Gastroesophageal sphincter (tissue), 4 donors: Measurements from ENCODE around the gene VEPH1. TPM values are rescaled to one million over a fixed set of nuclear protein-coding genes. Genes with fewer than 3 reads are reported as not detected.

Experiments used
- ATAC-seq: fragments of 150-250 bp; one replicate; pipeline ENCODE4 v1.9.1; 2016; ENCODE audit warnings: mild to moderate bottlenecking, moderate library complexity
- H3K27ac ChIP-seq, 4 donors: fragments of 200-600 bp; sonication (generic) in 3 of 4; 1 replicate in 3 of 4; 2 replicates in 1 of 4; pipeline ENCODE4 v1.5.1; 2016 to 2019
- H3K27me3 ChIP-seq: fragments of 200-600 bp; sonication (generic); one replicate; pipeline ENCODE4 v1.5.1; 2019
- H3K36me3 ChIP-seq, 2 donors: fragments of 200-600 bp; sonication (generic); one replicate each; pipeline ENCODE4 v1.5.1; 2019; ENCODE audit warnings: control low read depth in 1 of 2
- H3K4me1 ChIP-seq, 3 donors: fragments of 200-600 bp; sonication (generic); 1 replicate in 2 of 3; 2 replicates in 1 of 3; pipeline ENCODE4 v1.5.1; 2016 to 2019; ENCODE audit warnings: control low read depth in 2 of 3
- H3K4me3 ChIP-seq, 2 donors: fragments of 200-600 bp; sonication (generic); one replicate each; pipeline ENCODE4 v1.5.1; 2019; ENCODE audit warnings: mild to moderate bottlenecking in 1 of 2, moderate library complexity in 1 of 2
- H3K9me3 ChIP-seq, 3 donors: fragments of 200-600 bp; sonication (generic); one replicate each; pipeline ENCODE4 v1.5.1; 2017 to 2019; ENCODE audit warnings: control low read depth in 2 of 3
- EP300 ChIP-seq: sonication (generic); formaldehyde crosslinking; IDR thresholded peaks from one replicate; pipeline ENCODE4 v1.6.1; 2017; ENCODE audit warnings: antibody characterized with exemption, mild to moderate bottlenecking
- POLR2A ChIP-seq, 2 donors: fragments of 450-650 bp; IDR thresholded peaks; one replicate each; pipeline ENCODE4 v1.6.1; 2017; ENCODE audit warnings: antibody characterized with exemption in 2 of 2, mild to moderate bottlenecking in 2 of 2, moderate library complexity in 1 of 2
- POLR2AphosphoS5 ChIP-seq: sonication (generic); formaldehyde crosslinking; IDR thresholded peaks from one replicate; pipeline ENCODE4 v1.6.1; 2017; ENCODE audit warnings: antibody characterized with exemption
- WGBS, 2 donors: methylation state at CpG; one replicate each; pipeline ENCODE4 v1.1.5; 2018; ENCODE audit warnings: low coverage in 1 of 2; 5-methylcytosine and 5-hydroxymethylcytosine counted together
- total RNA-seq, 4 donors: library from RNA; depleted of rRNA; stranded (reverse); fragments of >200 nt; gene quantifications; one replicate each; pipeline ENCODE4 v1.1.0, GENCODE V29; 2016
- TF ChIP-seq, protein P1 (sequence below), 4 experiments: fragments of 200-600 bp in 2 of 4; fragments of 450-650 bp in 2 of 4; sonication (generic) in 1 of 4; IDR thresholded peaks; one replicate each; pipeline ENCODE4 v1.5.1; 2017 to 2019; ENCODE audit warnings: antibody characterized with exemption in 4 of 4, mild to moderate bottlenecking in 2 of 4, moderate library complexity in 2 of 4

Gene VEPH1
- total RNA-seq, 4 donors from 2014 or later = 0.62 to 2.3 (median 1.7) TPM

DNA sequence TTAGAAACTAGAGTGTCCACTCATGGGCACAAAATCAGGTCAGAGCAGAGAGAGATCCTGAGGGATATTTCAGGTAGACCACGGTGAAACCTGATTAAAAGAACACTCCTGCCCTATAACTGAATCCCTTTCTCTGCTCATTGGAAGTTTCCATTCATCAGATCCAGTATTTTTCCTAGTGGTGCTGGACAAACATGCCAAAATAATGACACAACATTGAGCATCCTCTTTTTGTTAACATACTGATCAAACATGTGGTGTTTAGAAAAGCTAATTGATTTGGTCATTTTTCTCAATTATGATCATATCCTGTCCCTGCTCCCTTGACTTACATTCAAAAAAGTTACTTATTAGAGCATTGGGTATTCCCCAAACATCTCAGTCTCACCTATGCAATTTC is 39.4 kb downstream of the VEPH1 start:
- Histone ChIP-seq H3K9me3 (no peaks in the 10 kb centered on the region), H3K4me3 (no peak overlapping the region), H3K4me1 (no peaks in the 10 kb centered on the region), H3K27me3 (no peaks in the 10 kb centered on the region), H3K36me3 (no peaks in the 10 kb centered on the region), H3K27ac (no peak overlapping the region)
- WGBS, 2 donors = 89 to 91% methylated on average over 1 of the region's 1 CpG
- TF ChIP-seq, protein P1, sequence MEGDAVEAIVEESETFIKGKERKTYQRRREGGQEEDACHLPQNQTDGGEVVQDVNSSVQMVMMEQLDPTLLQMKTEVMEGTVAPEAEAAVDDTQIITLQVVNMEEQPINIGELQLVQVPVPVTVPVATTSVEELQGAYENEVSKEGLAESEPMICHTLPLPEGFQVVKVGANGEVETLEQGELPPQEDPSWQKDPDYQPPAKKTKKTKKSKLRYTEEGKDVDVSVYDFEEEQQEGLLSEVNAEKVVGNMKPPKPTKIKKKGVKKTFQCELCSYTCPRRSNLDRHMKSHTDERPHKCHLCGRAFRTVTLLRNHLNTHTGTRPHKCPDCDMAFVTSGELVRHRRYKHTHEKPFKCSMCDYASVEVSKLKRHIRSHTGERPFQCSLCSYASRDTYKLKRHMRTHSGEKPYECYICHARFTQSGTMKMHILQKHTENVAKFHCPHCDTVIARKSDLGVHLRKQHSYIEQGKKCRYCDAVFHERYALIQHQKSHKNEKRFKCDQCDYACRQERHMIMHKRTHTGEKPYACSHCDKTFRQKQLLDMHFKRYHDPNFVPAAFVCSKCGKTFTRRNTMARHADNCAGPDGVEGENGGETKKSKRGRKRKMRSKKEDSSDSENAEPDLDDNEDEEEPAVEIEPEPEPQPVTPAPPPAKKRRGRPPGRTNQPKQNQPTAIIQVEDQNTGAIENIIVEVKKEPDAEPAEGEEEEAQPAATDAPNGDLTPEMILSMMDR (IDR thresholded peaks at IDR 0.05) = no peak
- TF ChIP-seq EP300 (no peak), POLR2AphosphoS5 (no peak), POLR2A (IDR thresholded peaks at IDR 0.05) (no peak)
- no peak for ATAC-seq

DNA sequence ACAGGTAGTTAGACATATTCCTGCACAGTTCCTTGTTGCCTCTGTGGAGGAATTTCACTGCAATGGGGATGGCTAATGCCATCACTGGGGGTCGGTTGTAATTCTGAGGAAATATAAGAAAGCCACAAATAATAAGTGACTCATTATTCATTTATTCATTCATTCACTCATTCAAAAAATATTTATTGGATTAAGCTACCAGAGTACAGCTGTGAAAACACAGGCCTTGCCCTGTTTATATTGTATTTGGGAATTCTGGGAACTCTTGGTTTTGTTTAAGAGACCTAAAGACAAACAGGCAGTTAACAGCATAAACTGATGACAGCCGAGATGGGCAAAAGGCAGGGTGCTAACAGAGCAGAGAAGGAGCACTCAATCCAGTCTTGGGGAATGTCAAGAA is 43.0 kb downstream of the VEPH1 start:
- ATAC-seq = no peak
- Histone ChIP-seq H3K4me3 (no peak overlapping the region), H3K4me1 (no peaks in the 10 kb centered on the region), H3K27me3 (no peaks in the 10 kb centered on the region), H3K36me3 (no peaks in the 10 kb centered on the region), H3K27ac (no peak overlapping the region), H3K9me3 (no peaks in the 10 kb centered on the region)
- 55 to 69% methylated on average over 2 of the region's 2 CpGs for WGBS, 2 donors
- TF ChIP-seq POLR2AphosphoS5 (no peak), POLR2A (IDR thresholded peaks at IDR 0.05) (no peak), EP300 (no peak)
- TF ChIP-seq, protein P1 (IDR thresholded peaks at IDR 0.05) = no peak

DNA sequence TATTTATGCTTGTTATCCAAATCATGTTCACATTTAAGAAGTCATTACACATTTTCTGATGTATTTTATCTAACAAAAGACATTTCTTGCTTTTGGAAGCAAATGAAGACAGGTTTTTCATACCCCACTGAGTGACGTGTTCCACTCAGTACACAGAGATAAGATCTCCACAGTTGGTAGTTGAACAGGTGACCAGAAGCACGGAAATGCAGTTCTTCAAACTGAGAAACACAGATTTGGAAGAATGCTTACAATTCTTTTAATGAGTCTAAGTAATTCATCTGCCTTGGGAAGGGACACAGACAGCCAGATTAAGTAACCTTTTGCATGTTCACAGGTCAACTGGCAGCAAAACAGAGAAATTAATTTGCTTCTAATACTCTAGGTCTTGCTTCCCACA is 43.5 kb downstream of the VEPH1 start:
- Histone ChIP-seq H3K4me1 (no peaks in the 10 kb centered on the region), H3K36me3 (no peaks in the 10 kb centered on the region), H3K27me3 (no peaks in the 10 kb centered on the region), H3K27ac (no peak overlapping the region), H3K9me3 (no peaks in the 10 kb centered on the region), H3K4me3 (no peak overlapping the region)
- WGBS, 2 donors = 40 to 67% methylated on average over 2 of the region's 2 CpGs
- no peak for ATAC-seq
- TF ChIP-seq EP300 (no peak), POLR2AphosphoS5 (no peak)
- TF ChIP-seq, protein P1 (IDR thresholded peaks at IDR 0.05) = no peak

DNA sequence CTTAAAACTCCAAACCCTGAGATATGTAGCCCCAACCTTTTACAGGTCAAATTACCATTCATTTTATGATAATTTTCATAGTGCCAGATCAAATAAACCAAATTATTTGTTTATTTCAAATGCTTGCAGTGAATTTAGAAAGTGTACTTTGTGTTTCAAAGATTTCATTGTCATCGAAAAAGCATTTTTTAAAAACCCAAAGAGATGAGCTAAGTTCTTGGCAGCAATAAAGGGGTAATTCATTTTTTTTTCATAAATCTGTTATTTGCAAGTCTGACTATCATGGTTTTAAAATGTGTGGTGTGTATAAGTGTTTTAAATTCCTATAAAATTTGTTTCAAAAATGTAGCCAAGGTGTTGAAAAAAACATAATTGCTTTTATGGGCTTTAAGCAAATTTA is 49.4 kb downstream of the VEPH1 start:
- no peak for ATAC-seq
- no peaks in the 10 kb centered on the region for H3K4me1 ChIP-seq
- H3K27ac ChIP-seq = no peak overlapping the region
- no peaks in the 10 kb centered on the region for H3K36me3 ChIP-seq
- H3K9me3 ChIP-seq = no peaks in the 10 kb centered on the region
- no peak overlapping the region for H3K4me3 ChIP-seq
- no peaks in the 10 kb centered on the region for H3K27me3 ChIP-seq
- TF ChIP-seq, protein P1 (IDR thresholded peaks at IDR 0.05) = no peak
- TF ChIP-seq POLR2A (IDR thresholded peaks at IDR 0.05) (no peak), POLR2AphosphoS5 (no peak), EP300 (no peak)
- 64 to 72% methylated on average over 1 of the region's 1 CpG for WGBS, 2 donors

DNA sequence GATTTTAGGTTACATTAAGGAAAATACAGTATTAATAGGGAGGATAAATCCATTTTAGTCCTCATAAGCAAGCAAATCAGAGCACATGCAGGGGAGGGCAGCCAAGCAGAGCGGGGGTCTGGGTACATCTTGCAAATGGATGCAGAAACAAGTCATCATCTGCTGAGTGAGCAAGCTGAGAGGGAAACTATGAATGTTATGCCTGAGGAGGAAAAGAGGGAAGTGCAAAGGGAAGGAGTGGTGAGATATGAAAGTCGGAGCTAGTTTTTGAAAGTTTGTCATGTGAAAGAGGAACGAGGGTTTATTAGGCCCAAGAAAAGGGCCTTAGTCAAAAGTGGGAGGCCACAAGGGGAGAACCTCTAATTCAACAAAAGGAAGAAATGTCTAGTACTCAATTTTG is 51.1 kb downstream of the VEPH1 start:
- ATAC-seq = no peak
- no peak for TF ChIP-seq POLR2A (IDR thresholded peaks at IDR 0.05)
- TF ChIP-seq, protein P1 (IDR thresholded peaks at IDR 0.05) = no peak
- no peaks in the 10 kb centered on the region for H3K9me3 ChIP-seq
- H3K27me3 ChIP-seq = no peaks in the 10 kb centered on the region
- H3K36me3 ChIP-seq = no peaks in the 10 kb centered on the region
- WGBS, 2 donors = 71 to 87% methylated on average over 3 of the region's 3 CpGs
- H3K4me3 ChIP-seq = no peak overlapping the region
- H3K4me1 ChIP-seq = no peaks in the 10 kb centered on the region
- no peak overlapping the region for H3K27ac ChIP-seq
